Activated CD4-positive, CD25-positive, alpha-beta regulatory T cell treated with anti-CD3 and anti-CD28 coated beads, Interleukin-2, amount 50 U/mL, for 16 hours (primary cell): ENCODE data around the gene MRPL36.

Source experiments
- DNase-seq: peaks from one replicate; pipeline ENCODE4 v3.0.0-alpha.2; 2020; ENCODE audit warnings: low read depth, low spot score

The MRPL36 gene

GRCh38 chr5:1749346-1750124 lies 50.1 kb downstream of the MRPL36 start:
- DNase-seq: no peak

- no peak for DNase-seq
Measured at GRCh38 chr5:1748845-1749244, 50.8 kb downstream of the MRPL36 start.
